HEK293 (cell line): ENCODE measurements around the gene MAP3K20.
A peak's percentile ranks its signal among the peaks of the same experiment; 100 is the strongest.

Source experiments
- CTCF ChIA-PET: fragments of 350-600 bp; formaldehyde crosslinking; extraction: SDS; loops from one replicate; lab custom pipeline; 2021; ENCODE audit warnings: antibody characterized with exemption; lab: Yijun Ruan, JAX
- POLR2A ChIA-PET: fragments of 300-600 bp; formaldehyde crosslinking; extraction: SDS; loops from one replicate; lab custom pipeline; 2020; ENCODE audit warnings: antibody characterized with exemption, inconsistent platforms; lab: Yijun Ruan, JAX
- H3K27ac ChIP-seq: fragments of 200-500 bp; sonication (Bioruptor generic); 2 replicates; pipeline ENCODE4 v1.5.1; 2014; ENCODE audit warnings: low read depth, low read length, control low read depth, inconsistent platforms; ENCODE audit errors: extremely low read depth
- H3K36me3 ChIP-seq, 2 experiments: fragments of 200-500 bp in 1 of 2; sonication (Bioruptor generic) in 1 of 2; 1 replicate in 1 of 2; 2 replicates in 1 of 2; pipeline ENCODE4 v1.5.1; 2014 to 2017; ENCODE audit warnings: inconsistent platforms in 2 of 2, low read length in 2 of 2; ENCODE audit not compliant: control insufficient read depth in 2 of 2, insufficient read depth in 1 of 2
- H3K4me1 ChIP-seq: fragments of 200-500 bp; sonication (Bioruptor generic); 2 replicates; pipeline ENCODE4 v1.5.1; 2014; ENCODE audit warnings: mild to moderate bottlenecking, low read length, inconsistent platforms; ENCODE audit not compliant: control insufficient read depth, insufficient read depth
- H3K4me3 ChIP-seq: 2 replicates; pipeline ENCODE4 v1.5.1; 2011; ENCODE audit warnings: low read depth, mild to moderate bottlenecking, control low read depth, low read length, moderate library complexity
- H3K9me3 ChIP-seq: fragments of 200-500 bp; sonication (Bioruptor generic); 2 replicates; pipeline ENCODE4 v1.5.1; 2014; ENCODE audit warnings: low read depth, low read length, inconsistent platforms; ENCODE audit not compliant: control insufficient read depth, insufficient read depth
- FEZF1 ChIP-seq: fragments of 450-650 bp; formaldehyde crosslinking; IDR thresholded peaks from 2 replicates; pipeline ENCODE4 v1.5.1; 2016; ENCODE audit warnings: missing biosample characterization, missing genetic modification characterization
- GLI4 ChIP-seq: fragments of 450-650 bp; formaldehyde crosslinking; IDR thresholded peaks from 2 replicates; pipeline ENCODE4 v1.5.1; 2016; ENCODE audit warnings: missing biosample characterization, missing genetic modification characterization
- SCRT2 ChIP-seq: fragments of 450-650 bp; formaldehyde crosslinking; IDR thresholded peaks from 2 replicates; pipeline ENCODE4 v1.5.1; 2016; ENCODE audit warnings: missing biosample characterization, missing genetic modification characterization
- WT1 ChIP-seq: fragments of 450-650 bp; formaldehyde crosslinking; IDR thresholded peaks from 2 replicates; pipeline ENCODE4 v1.5.1; 2016; ENCODE audit warnings: missing biosample characterization, missing genetic modification characterization
- ZBTB48 ChIP-seq: fragments of 450-650 bp; formaldehyde crosslinking; IDR thresholded peaks from 2 replicates; pipeline ENCODE4 v1.5.1; 2016; ENCODE audit warnings: missing biosample characterization, missing genetic modification characterization
- ZBTB8A ChIP-seq: fragments of 450-650 bp; formaldehyde crosslinking; IDR thresholded peaks from 2 replicates; pipeline ENCODE4 v1.5.1; 2016; ENCODE audit warnings: missing biosample characterization, missing genetic modification characterization
- ZNF155 ChIP-seq: fragments of 450-650 bp; formaldehyde crosslinking; IDR thresholded peaks from 2 replicates; pipeline ENCODE4 v1.5.1; 2016; ENCODE audit warnings: missing biosample characterization, missing genetic modification characterization
- ZNF19 ChIP-seq: fragments of 450-650 bp; formaldehyde crosslinking; IDR thresholded peaks from 2 replicates; pipeline ENCODE4; 2016; ENCODE audit warnings: missing biosample characterization, missing genetic modification characterization, low read depth
- ZNF23 ChIP-seq: fragments of 450-650 bp; formaldehyde crosslinking; IDR thresholded peaks from 2 replicates; pipeline ENCODE4 v1.5.1; 2016; ENCODE audit warnings: missing biosample characterization, missing genetic modification characterization, borderline replicate concordance
- ZNF239 ChIP-seq: fragments of 450-650 bp; formaldehyde crosslinking; IDR thresholded peaks from 2 replicates; pipeline ENCODE4 v1.5.1; 2016; ENCODE audit warnings: missing biosample characterization, missing genetic modification characterization
- ZNF266 ChIP-seq: fragments of 450-650 bp; formaldehyde crosslinking; IDR thresholded peaks from 2 replicates; pipeline ENCODE4 v1.5.1; 2016; ENCODE audit warnings: missing biosample characterization, missing genetic modification characterization, low read depth
- ZNF274 ChIP-seq, 2 experiments: fragments of 200-500 bp in 1 of 2; fragments of 450-650 bp in 1 of 2; sonication (Bioruptor generic) in 1 of 2; formaldehyde crosslinking in 1 of 2; IDR thresholded peaks; 2 replicates each; pipeline versions ENCODE4 v1.5.1 to v1.6.1; 2014 to 2016; ENCODE audit warnings: borderline replicate concordance in 1 of 2, inconsistent platforms in 1 of 2, low read length in 1 of 2, missing biosample characterization in 1 of 2, missing genetic modification characterization in 1 of 2
- ZNF292 ChIP-seq: fragments of 450-650 bp; formaldehyde crosslinking; IDR thresholded peaks from 2 replicates; pipeline ENCODE4 v1.5.1; 2016; ENCODE audit warnings: low read depth, missing biosample characterization, missing genetic modification characterization, borderline replicate concordance
- ZNF37A ChIP-seq: fragments of 450-650 bp; IDR thresholded peaks from 2 replicates; pipeline ENCODE4 v1.5.1; 2018; ENCODE audit warnings: missing biosample characterization, missing genetic modification characterization
- ZNF473 ChIP-seq: fragments of 450-650 bp; formaldehyde crosslinking; IDR thresholded peaks from 2 replicates; pipeline ENCODE4 v1.5.1; 2017; ENCODE audit warnings: missing biosample characterization, missing genetic modification characterization
- ZNF544 ChIP-seq: fragments of 450-650 bp; formaldehyde crosslinking; IDR thresholded peaks from 2 replicates; pipeline ENCODE4 v1.5.0; 2017; ENCODE audit warnings: missing biosample characterization, missing genetic modification characterization
- ZNF548 ChIP-seq: fragments of 450-650 bp; formaldehyde crosslinking; IDR thresholded peaks from 2 replicates; pipeline ENCODE4 v1.5.1; 2016; ENCODE audit warnings: missing biosample characterization, missing genetic modification characterization
- ZNF596 ChIP-seq: fragments of 450-650 bp; IDR thresholded peaks from 2 replicates; pipeline ENCODE4 v1.5.0; 2018; ENCODE audit warnings: missing biosample characterization, mild to moderate bottlenecking, missing genetic modification characterization, moderate library complexity
- ZNF670 ChIP-seq: fragments of 450-650 bp; formaldehyde crosslinking; IDR thresholded peaks from 2 replicates; pipeline ENCODE4 v1.5.1; 2016; ENCODE audit warnings: missing biosample characterization, missing genetic modification characterization, low read depth
- TF ChIP-seq, protein P1 (sequence below): fragments of 450-650 bp; formaldehyde crosslinking; IDR thresholded peaks from 2 replicates; pipeline ENCODE4 v1.5.1; 2017; ENCODE audit warnings: missing biosample characterization, missing genetic modification characterization
- TF ChIP-seq, protein P2 (sequence below): fragments of 450-650 bp; formaldehyde crosslinking; IDR thresholded peaks from 2 replicates; pipeline ENCODE4 v1.5.1; 2016; ENCODE audit warnings: missing biosample characterization, missing genetic modification characterization
- TF ChIP-seq, protein P3 (sequence below): fragments of 450-650 bp; formaldehyde crosslinking; IDR thresholded peaks from 2 replicates; pipeline ENCODE4 v1.5.1; 2016; ENCODE audit warnings: missing biosample characterization, missing genetic modification characterization
- TF ChIP-seq, protein P4 (sequence below): fragments of 450-650 bp; formaldehyde crosslinking; IDR thresholded peaks from 2 replicates; pipeline ENCODE4 v1.5.1; 2016; ENCODE audit warnings: missing biosample characterization, missing genetic modification characterization

MAP3K20 gene

DNA sequence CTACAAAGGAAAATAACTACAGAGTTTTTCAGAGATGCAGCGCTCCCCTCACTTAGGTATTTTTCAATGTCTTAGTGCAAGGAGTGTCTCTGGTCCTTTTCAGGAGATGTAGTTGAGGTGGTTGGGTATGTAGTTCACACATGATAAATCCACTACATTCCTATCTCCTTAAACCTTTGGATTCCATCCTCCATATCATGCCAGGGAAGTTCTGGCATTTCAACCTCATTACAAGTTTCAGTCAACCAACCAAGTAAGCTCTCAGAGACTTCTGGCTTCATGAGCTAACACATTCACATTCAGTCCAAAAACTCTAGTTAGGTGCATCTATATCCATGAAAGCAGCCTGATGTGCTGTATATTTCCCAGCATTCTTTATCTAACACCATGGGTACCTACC lies 47.3 kb downstream of the MAP3K20 start:
- no peak for TF ChIP-seq ZNF19 (tag by site-specific recombination)
- TF ChIP-seq ZNF596 (tag by site-specific recombination): no peak
- TF ChIP-seq ZNF274 (IDR thresholded peaks at IDR 0.05; ENCODE audit: low read length): no peak
- no peak for TF ChIP-seq ZNF274 (tag by site-specific recombination; IDR thresholded peaks at IDR 0.05; ENCODE audit: borderline replicate concordance)
- TF ChIP-seq ZNF37A (tag by site-specific recombination): no peak
- no peak for TF ChIP-seq ZNF292 (tag by site-specific recombination)
- no peak for TF ChIP-seq FEZF1 (tag by site-specific recombination)
- no peak for TF ChIP-seq WT1 (tag by site-specific recombination)
- no peak for TF ChIP-seq ZNF266 (tag by site-specific recombination)
- TF ChIP-seq, protein P1, sequence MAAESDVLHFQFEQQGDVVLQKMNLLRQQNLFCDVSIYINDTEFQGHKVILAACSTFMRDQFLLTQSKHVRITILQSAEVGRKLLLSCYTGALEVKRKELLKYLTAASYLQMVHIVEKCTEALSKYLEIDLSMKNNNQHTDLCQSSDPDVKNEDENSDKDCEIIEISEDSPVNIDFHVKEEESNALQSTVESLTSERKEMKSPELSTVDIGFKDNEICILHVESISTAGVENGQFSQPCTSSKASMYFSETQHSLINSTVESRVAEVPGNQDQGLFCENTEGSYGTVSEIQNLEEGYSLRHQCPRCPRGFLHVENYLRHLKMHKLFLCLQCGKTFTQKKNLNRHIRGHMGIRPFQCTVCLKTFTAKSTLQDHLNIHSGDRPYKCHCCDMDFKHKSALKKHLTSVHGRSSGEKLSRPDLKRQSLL (tag by site-specific recombination): no peak
- TF ChIP-seq ZNF239: no peak
- TF ChIP-seq ZNF670 (tag by site-specific recombination): no peak
- TF ChIP-seq ZNF473: no peak
- TF ChIP-seq, protein P2, sequence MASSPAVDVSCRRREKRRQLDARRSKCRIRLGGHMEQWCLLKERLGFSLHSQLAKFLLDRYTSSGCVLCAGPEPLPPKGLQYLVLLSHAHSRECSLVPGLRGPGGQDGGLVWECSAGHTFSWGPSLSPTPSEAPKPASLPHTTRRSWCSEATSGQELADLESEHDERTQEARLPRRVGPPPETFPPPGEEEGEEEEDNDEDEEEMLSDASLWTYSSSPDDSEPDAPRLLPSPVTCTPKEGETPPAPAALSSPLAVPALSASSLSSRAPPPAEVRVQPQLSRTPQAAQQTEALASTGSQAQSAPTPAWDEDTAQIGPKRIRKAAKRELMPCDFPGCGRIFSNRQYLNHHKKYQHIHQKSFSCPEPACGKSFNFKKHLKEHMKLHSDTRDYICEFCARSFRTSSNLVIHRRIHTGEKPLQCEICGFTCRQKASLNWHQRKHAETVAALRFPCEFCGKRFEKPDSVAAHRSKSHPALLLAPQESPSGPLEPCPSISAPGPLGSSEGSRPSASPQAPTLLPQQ (tag by site-specific recombination): no peak
- TF ChIP-seq, protein P3, sequence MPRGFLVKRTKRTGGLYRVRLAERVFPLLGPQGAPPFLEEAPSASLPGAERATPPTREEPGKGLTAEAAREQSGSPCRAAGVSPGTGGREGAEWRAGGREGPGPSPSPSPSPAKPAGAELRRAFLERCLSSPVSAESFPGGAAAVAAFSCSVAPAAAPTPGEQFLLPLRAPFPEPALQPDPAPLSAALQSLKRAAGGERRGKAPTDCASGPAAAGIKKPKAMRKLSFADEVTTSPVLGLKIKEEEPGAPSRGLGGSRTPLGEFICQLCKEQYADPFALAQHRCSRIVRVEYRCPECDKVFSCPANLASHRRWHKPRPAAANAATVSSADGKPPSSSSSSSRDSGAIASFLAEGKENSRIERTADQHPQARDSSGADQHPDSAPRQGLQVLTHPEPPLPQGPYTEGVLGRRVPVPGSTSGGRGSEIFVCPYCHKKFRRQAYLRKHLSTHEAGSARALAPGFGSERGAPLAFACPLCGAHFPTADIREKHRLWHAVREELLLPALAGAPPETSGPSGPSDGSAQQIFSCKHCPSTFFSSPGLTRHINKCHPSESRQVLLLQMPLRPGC: no peak
- Histone ChIP-seq H3K36me3 (no peaks in the 10 kb centered on the region), H3K9me3 (no peaks in the 10 kb centered on the region), H3K4me3 (no peak overlapping the region), H3K27ac (no peak overlapping the region), H3K4me1 (no peaks in the 10 kb centered on the region)
- ChIA-PET CTCF (no interaction called here), POLR2A (interaction anchor here (1.4 kb wide), 1 partner anchor 31 kb away, joined by 3 read pairs; no protein-coding TSS in a partner anchor)

DNA sequence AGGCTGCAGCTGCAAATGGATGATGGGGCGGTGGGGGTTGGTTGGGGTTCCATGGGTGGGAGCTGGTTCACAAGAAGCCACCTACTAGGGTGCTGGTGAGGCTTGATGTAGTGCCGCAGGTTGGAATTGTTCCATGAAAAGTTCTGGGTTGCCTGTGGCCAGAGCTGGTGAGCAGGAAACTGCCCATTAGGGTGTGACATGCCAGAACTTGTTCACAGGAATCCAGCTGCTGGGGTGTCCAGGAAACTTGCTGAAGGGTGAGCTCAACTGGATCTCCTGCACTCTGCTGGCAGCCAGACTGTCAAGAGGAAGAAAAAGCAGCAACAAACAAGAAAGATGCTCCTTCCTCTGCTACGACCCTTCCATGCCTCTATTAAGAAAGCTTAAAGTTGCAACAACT lies 48.8 kb downstream of the MAP3K20 start:
- POLR2A ChIA-PET: interaction anchor here (0.7 kb wide), 1 partner anchor 78 kb away, joined by 4 read pairs; no protein-coding TSS in a partner anchor
- Histone ChIP-seq H3K27ac (no peak overlapping the region), H3K4me3 (no peak overlapping the region), H3K4me1 (no peaks in the 10 kb centered on the region), H3K9me3 (no peaks in the 10 kb centered on the region), H3K36me3 (no peaks in the 10 kb centered on the region)
- no peak for TF ChIP-seq ZNF37A (tag by site-specific recombination)
- TF ChIP-seq ZNF544: no peak
- TF ChIP-seq FEZF1 (tag by site-specific recombination): no peak
- TF ChIP-seq ZNF23 (tag by site-specific recombination): no peak
- TF ChIP-seq, protein P4, sequence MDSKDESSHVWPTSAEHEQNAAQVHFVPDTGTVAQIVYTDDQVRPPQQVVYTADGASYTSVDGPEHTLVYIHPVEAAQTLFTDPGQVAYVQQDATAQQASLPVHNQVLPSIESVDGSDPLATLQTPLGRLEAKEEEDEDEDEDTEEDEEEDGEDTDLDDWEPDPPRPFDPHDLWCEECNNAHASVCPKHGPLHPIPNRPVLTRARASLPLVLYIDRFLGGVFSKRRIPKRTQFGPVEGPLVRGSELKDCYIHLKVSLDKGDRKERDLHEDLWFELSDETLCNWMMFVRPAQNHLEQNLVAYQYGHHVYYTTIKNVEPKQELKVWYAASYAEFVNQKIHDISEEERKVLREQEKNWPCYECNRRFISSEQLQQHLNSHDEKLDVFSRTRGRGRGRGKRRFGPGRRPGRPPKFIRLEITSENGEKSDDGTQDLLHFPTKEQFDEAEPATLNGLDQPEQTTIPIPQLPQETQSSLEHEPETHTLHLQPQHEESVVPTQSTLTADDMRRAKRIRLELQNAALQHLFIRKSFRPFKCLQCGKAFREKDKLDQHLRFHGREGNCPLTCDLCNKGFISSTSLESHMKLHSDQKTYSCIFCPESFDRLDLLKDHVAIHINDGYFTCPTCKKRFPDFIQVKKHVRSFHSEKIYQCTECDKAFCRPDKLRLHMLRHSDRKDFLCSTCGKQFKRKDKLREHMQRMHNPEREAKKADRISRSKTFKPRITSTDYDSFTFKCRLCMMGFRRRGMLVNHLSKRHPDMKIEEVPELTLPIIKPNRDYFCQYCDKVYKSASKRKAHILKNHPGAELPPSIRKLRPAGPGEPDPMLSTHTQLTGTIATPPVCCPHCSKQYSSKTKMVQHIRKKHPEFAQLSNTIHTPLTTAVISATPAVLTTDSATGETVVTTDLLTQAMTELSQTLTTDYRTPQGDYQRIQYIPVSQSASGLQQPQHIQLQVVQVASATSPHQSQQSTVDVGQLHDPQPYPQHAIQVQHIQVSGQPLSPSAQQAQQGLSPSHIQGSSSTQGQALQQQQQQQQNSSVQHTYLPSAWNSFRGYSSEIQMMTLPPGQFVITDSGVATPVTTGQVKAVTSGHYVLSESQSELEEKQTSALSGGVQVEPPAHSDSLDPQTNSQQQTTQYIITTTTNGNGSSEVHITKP (tag by site-specific recombination): 0 out of 2 replicates have a peak, but pooled peaks have one; percentile 10
- TF ChIP-seq SCRT2 (tag by site-specific recombination): peak; percentile 58
- TF ChIP-seq ZNF548 (tag by site-specific recombination): no peak
- no peak for TF ChIP-seq GLI4
- no peak for TF ChIP-seq ZBTB8A (tag by site-specific recombination)
- TF ChIP-seq ZBTB48 (tag by site-specific recombination): no peak
- TF ChIP-seq, protein P2 (tag by site-specific recombination): no peak
- TF ChIP-seq ZNF155: no peak
- TF ChIP-seq, all 188 proteins: peak for 2
- CTCF ChIA-PET: interaction anchor here (0.9 to 1.5 kb wide), 2 partner anchors 33 to 97 kb away, joined by 3 to 5 read pairs; no protein-coding TSS in a partner anchor
